ENCODE results near the gene CFAP126. TPM values are rescaled to one million over a fixed set of nuclear protein-coding genes. Genes with fewer than 3 reads are reported as not detected.

Gene CFAP126
- total and polyA plus RNA-seq, 4 experiments from 2014 or later: not detected

- no peak for DNase-seq
- H3K36me3 Mint-ChIP-seq: peaks cover 10 to 35% of the 10 kb centered on the region in 2 donors
- Histone ChIP-seq H3K36me3 (ENCODE audit: insufficient read depth, low read length) (peaks cover 4% of the 10 kb centered on the region), H3K27ac (ENCODE audit: low read depth, low read length) (no peak overlapping the region), H3K4me1 (ENCODE audit: insufficient read depth, low read length) (peaks cover 6% of the 10 kb centered on the region), H3K9me3 (ENCODE audit: control insufficient read depth in 1 of 2, low read length in 2 of 2) (no peaks in the 10 kb centered on the region), H3K4me3 (ENCODE audit: low read length in 2 of 2) (no peak overlapping the region), H3K27me3 (ENCODE audit: insufficient read depth, low read length) (no peaks in the 10 kb centered on the region)
- no peak overlapping the region for H3K4me3 Mint-ChIP-seq
- peak overlapping the region in 4 of 7 donors; percentile 21 to 62 (median 40) for H3K27ac Mint-ChIP-seq
- intact Hi-C loops (cut with micrococcal nuclease): loop anchor here (5.0 kb wide), 1 partner anchor 138 kb away; the partner anchor contains the start of gene TOMM40L
- no peaks in the 10 kb centered on the region for H3K9me3 Mint-ChIP-seq
- H3K27me3 Mint-ChIP-seq: no peaks in the 10 kb centered on the region
- ChIA-PET CTCF (ENCODE audit: partially characterized antibody) (no interaction called here), POLR2A (ENCODE audit: partially characterized antibody) (no interaction called here)
- peaks cover 7 to 9% (median 8%) of the 10 kb centered on the region in 4 donors for H3K4me1 Mint-ChIP-seq
These were observed 2.5 kb downstream of the CFAP126 start for GRCh38 chr1:161365207-161365606.

GRCh38 chr1:161364332-161364731 is 3.3 kb downstream of the CFAP126 start:
- H3K4me3 Mint-ChIP-seq: no peak overlapping the region
- Histone ChIP-seq H3K36me3 (ENCODE audit: insufficient read depth, low read length) (peaks cover 4% of the 10 kb centered on the region), H3K27me3 (ENCODE audit: insufficient read depth, low read length) (no peaks in the 10 kb centered on the region), H3K9me3 (ENCODE audit: control insufficient read depth in 1 of 2, low read length in 2 of 2) (no peaks in the 10 kb centered on the region), H3K27ac (ENCODE audit: low read depth, low read length) (no peak overlapping the region), H3K4me3 (ENCODE audit: low read length in 2 of 2) (no peak overlapping the region), H3K4me1 (ENCODE audit: insufficient read depth, low read length) (peaks cover 6% of the 10 kb centered on the region)
- H3K36me3 Mint-ChIP-seq: peaks cover 15 to 39% of the 10 kb centered on the region in 2 donors
- ChIA-PET POLR2A (ENCODE audit: partially characterized antibody) (no interaction called here), CTCF (ENCODE audit: partially characterized antibody) (no interaction called here)
- H3K4me1 Mint-ChIP-seq: peaks cover 7 to 9% (median 9%) of the 10 kb centered on the region in 4 donors
- H3K27me3 Mint-ChIP-seq: no peaks in the 10 kb centered on the region
- peak overlapping the region in 4 of 7 donors; percentile 7 to 51 (median 36) for H3K27ac Mint-ChIP-seq
- no peaks in the 10 kb centered on the region for H3K9me3 Mint-ChIP-seq
- intact Hi-C loops (cut with micrococcal nuclease): no loop called here
- DNase-seq: no peak

- no peaks in the 10 kb centered on the region for H3K27me3 Mint-ChIP-seq
- H3K36me3 ChIP-seq (ENCODE audit: insufficient read depth, low read length): peaks cover 4% of the 10 kb centered on the region
These were observed 8.4 kb downstream of the CFAP126 start for GRCh38 chr1:161359291-161359690.

GRCh38 chr1:161357073-161357472 is 10.6 kb downstream of the CFAP126 start:
- H3K27me3 Mint-ChIP-seq: no peaks in the 10 kb centered on the region
- Histone ChIP-seq H3K27me3 (ENCODE audit: insufficient read depth, low read length) (no peaks in the 10 kb centered on the region), H3K4me1 (ENCODE audit: insufficient read depth, low read length) (no peaks in the 10 kb centered on the region), H3K36me3 (ENCODE audit: insufficient read depth, low read length) (no peaks in the 10 kb centered on the region), H3K9me3 (ENCODE audit: control insufficient read depth in 1 of 2, low read length in 2 of 2) (no peaks in the 10 kb centered on the region), H3K4me3 (ENCODE audit: low read length in 2 of 2) (no peak overlapping the region), H3K27ac (ENCODE audit: low read depth, low read length) (no peak overlapping the region)
- no peaks in the 10 kb centered on the region for H3K9me3 Mint-ChIP-seq
- no peak overlapping the region for H3K27ac Mint-ChIP-seq
- intact Hi-C loops (cut with micrococcal nuclease): no loop called here
- POLR2A ChIA-PET (ENCODE audit: partially characterized antibody): no interaction called here
- no peak for DNase-seq
- H3K4me3 Mint-ChIP-seq: no peak overlapping the region
- CTCF ChIA-PET (ENCODE audit: partially characterized antibody): interaction anchor here (1.3 to 1.8 kb wide), 3 partner anchors 25 to 128 kb away, joined by 3 to 7 read pairs (median 4); no protein-coding TSS in a partner anchor
- H3K4me1 Mint-ChIP-seq: peaks cover 0 to 3% (median 0%) of the 10 kb centered on the region in 4 donors
- peaks cover 18 to 47% of the 10 kb centered on the region in 2 donors for H3K36me3 Mint-ChIP-seq

More at GRCh38 chr1:161359291-161359690, 8.4 kb downstream of the CFAP126 start:
- intact Hi-C loops (cut with micrococcal nuclease): no loop called here
- CTCF ChIA-PET (ENCODE audit: partially characterized antibody): no interaction called here
- Mint-ChIP-seq H3K9me3 (no peaks in the 10 kb centered on the region), H3K27ac (peak overlapping the region in 4 of 7 donors; percentile 2 to 46 (median 19)), H3K4me1 (peaks cover 0 to 3% (median 0%) of the 10 kb centered on the region in 4 donors), H3K4me3 (no peak overlapping the region), H3K36me3 (peaks cover 19 to 45% of the 10 kb centered on the region in 2 donors)
- H3K4me3 ChIP-seq (ENCODE audit: low read length in 2 of 2): no peak overlapping the region
- no peaks in the 10 kb centered on the region for H3K4me1 ChIP-seq (ENCODE audit: insufficient read depth, low read length)
- no peaks in the 10 kb centered on the region for H3K9me3 ChIP-seq (ENCODE audit: control insufficient read depth in 1 of 2, low read length in 2 of 2)
- POLR2A ChIA-PET (ENCODE audit: partially characterized antibody): no interaction called here
- H3K27me3 ChIP-seq (ENCODE audit: insufficient read depth, low read length): no peaks in the 10 kb centered on the region
- no peak overlapping the region for H3K27ac ChIP-seq (ENCODE audit: low read depth, low read length)
- DNase-seq: no peak

GRCh38 chr1:161351482-161351881 is 16.2 kb downstream of the CFAP126 start:
- CTCF ChIA-PET (ENCODE audit: partially characterized antibody): interaction anchor here (0.6 kb wide), 1 partner anchor 81 kb away, joined by 3 read pairs; no protein-coding TSS in a partner anchor
- H3K27me3 ChIP-seq (ENCODE audit: insufficient read depth, low read length): no peaks in the 10 kb centered on the region
- no peaks in the 10 kb centered on the region for H3K9me3 ChIP-seq (ENCODE audit: control insufficient read depth in 1 of 2, low read length in 2 of 2)

GRCh38 chr1:161350671-161351070 is 17.0 kb downstream of the CFAP126 start:
- H3K27me3 Mint-ChIP-seq: no peaks in the 10 kb centered on the region
- Histone ChIP-seq H3K27ac (ENCODE audit: low read depth, low read length) (no peak overlapping the region), H3K4me1 (ENCODE audit: insufficient read depth, low read length) (no peaks in the 10 kb centered on the region), H3K27me3 (ENCODE audit: insufficient read depth, low read length) (no peaks in the 10 kb centered on the region), H3K36me3 (ENCODE audit: insufficient read depth, low read length) (peaks cover 3% of the 10 kb centered on the region), H3K4me3 (ENCODE audit: low read length in 2 of 2) (no peak overlapping the region), H3K9me3 (ENCODE audit: control insufficient read depth in 1 of 2, low read length in 2 of 2) (no peaks in the 10 kb centered on the region)
- intact Hi-C loops (cut with micrococcal nuclease): no loop called here
- peaks cover 11 to 37% of the 10 kb centered on the region in 2 donors for H3K36me3 Mint-ChIP-seq
- H3K9me3 Mint-ChIP-seq: no peaks in the 10 kb centered on the region
- H3K4me1 Mint-ChIP-seq: peaks cover 0 to 5% (median 0%) of the 10 kb centered on the region in 4 donors
- DNase-seq: no peak
- ChIA-PET POLR2A (ENCODE audit: partially characterized antibody) (no interaction called here), CTCF (ENCODE audit: partially characterized antibody) (no interaction called here)
- no peak overlapping the region for H3K27ac Mint-ChIP-seq
- H3K4me3 Mint-ChIP-seq: no peak overlapping the region

More at GRCh38 chr1:161351482-161351881, 16.2 kb downstream of the CFAP126 start:
- H3K4me1 Mint-ChIP-seq: peaks cover 0 to 5% (median 0%) of the 10 kb centered on the region in 4 donors
- no peak overlapping the region for H3K4me3 Mint-ChIP-seq
- H3K4me1 ChIP-seq (ENCODE audit: insufficient read depth, low read length): no peaks in the 10 kb centered on the region
- H3K27ac ChIP-seq (ENCODE audit: low read depth, low read length): no peak overlapping the region
- no peak overlapping the region for H3K4me3 ChIP-seq (ENCODE audit: low read length in 2 of 2)
- H3K27ac Mint-ChIP-seq: no peak overlapping the region
- H3K36me3 Mint-ChIP-seq: peaks cover 15 to 42% of the 10 kb centered on the region in 2 donors
- no peak for DNase-seq
- no peaks in the 10 kb centered on the region for H3K27me3 Mint-ChIP-seq
- H3K9me3 Mint-ChIP-seq: no peaks in the 10 kb centered on the region
- H3K36me3 ChIP-seq (ENCODE audit: insufficient read depth, low read length): peaks cover 3% of the 10 kb centered on the region
- POLR2A ChIA-PET (ENCODE audit: partially characterized antibody): no interaction called here
- intact Hi-C loops (cut with micrococcal nuclease): no loop called here

GRCh38 chr1:161342821-161343220 is 24.9 kb downstream of the CFAP126 start:
- no peaks in the 10 kb centered on the region for H3K4me1 ChIP-seq (ENCODE audit: insufficient read depth, low read length)
- no peaks in the 10 kb centered on the region for H3K27me3 Mint-ChIP-seq
- H3K27ac Mint-ChIP-seq: no peak overlapping the region
- POLR2A ChIA-PET (ENCODE audit: partially characterized antibody): no interaction called here
- peaks cover 0 to 9% (median 3%) of the 10 kb centered on the region in 4 donors for H3K4me1 Mint-ChIP-seq
- no peaks in the 10 kb centered on the region for H3K9me3 ChIP-seq (ENCODE audit: control insufficient read depth in 1 of 2, low read length in 2 of 2)
- H3K4me3 ChIP-seq (ENCODE audit: low read length in 2 of 2): no peak overlapping the region
- no peak overlapping the region for H3K4me3 Mint-ChIP-seq
- CTCF ChIA-PET (ENCODE audit: partially characterized antibody): interaction anchor here (0.6 to 0.7 kb wide), 2 partner anchors 17 to 36 kb away, joined by 3 read pairs; no protein-coding TSS in a partner anchor
- H3K9me3 Mint-ChIP-seq: no peaks in the 10 kb centered on the region
- peaks cover 4% of the 10 kb centered on the region for H3K36me3 ChIP-seq (ENCODE audit: insufficient read depth, low read length)
- no peak overlapping the region for H3K27ac ChIP-seq (ENCODE audit: low read depth, low read length)
- no peak for DNase-seq
- peaks cover 44 to 52% of the 10 kb centered on the region in 2 donors for H3K36me3 Mint-ChIP-seq
- no peaks in the 10 kb centered on the region for H3K27me3 ChIP-seq (ENCODE audit: insufficient read depth, low read length)
- intact Hi-C loops (cut with micrococcal nuclease): no loop called here

Measured in CD4-positive, alpha-beta memory T cell (primary cell).